GM18951 (cell line): ENCODE results near the gene MYZAP.

Experiments
- POLR2A ChIP-seq: IDR thresholded peaks from 4 replicates; pipeline ENCODE4 v1.6.1; 2011; ENCODE audit warnings: mild to moderate bottlenecking; ENCODE audit not compliant: insufficient read length, insufficient read depth; ENCODE audit errors: extremely low read depth
- in situ Hi-C: fragments of 300-500 bp; cut with MboI; formaldehyde crosslinking; loops from one replicate; pipeline ENCODE4 v1.12.0; 2022; ENCODE audit warnings: low sequenced_read_pairs, mixed read lengths, inconsistent platforms; ENCODE audit not compliant: unreplicated experiment

MYZAP gene

GRCh38 chr15:57626713-57627440, 35.2 kb downstream of the MYZAP start:
- in situ Hi-C loops: no loop called here
- TF ChIP-seq POLR2A: no peak

- in situ Hi-C loops: no loop called here
- no peak for TF ChIP-seq POLR2A
These were observed 39.8 kb downstream of the MYZAP start for GRCh38 chr15:57631386-57632110.

GRCh38 chr15:57634290-57634689, 42.6 kb downstream of the MYZAP start:
- in situ Hi-C loops: no loop called here
- TF ChIP-seq POLR2A: no peak

GRCh38 chr15:57635300-57635909, 43.7 kb downstream of the MYZAP start:
- in situ Hi-C loops: no loop called here

GRCh38 chr15:57637846-57638245, 46.1 kb downstream of the MYZAP start:
- in situ Hi-C loops: no loop called here
- TF ChIP-seq POLR2A: no peak

More at GRCh38 chr15:57635300-57635909, 43.7 kb downstream of the MYZAP start:
- TF ChIP-seq POLR2A: no peak

GRCh38 chr15:57639306-57639705, 47.6 kb downstream of the MYZAP start:
- in situ Hi-C loops: no loop called here
- no peak for TF ChIP-seq POLR2A

GRCh38 chr15:57640930-57641682, 49.4 kb downstream of the MYZAP start:
- TF ChIP-seq POLR2A: no peak
- in situ Hi-C loops: no loop called here

GRCh38 chr15:57643826-57644225, 52.1 kb downstream of the MYZAP start:
- TF ChIP-seq POLR2A: no peak
- in situ Hi-C loops: no loop called here

- in situ Hi-C loops: no loop called here
- no peak for TF ChIP-seq POLR2A
These were observed 54.4 kb downstream of the MYZAP start for GRCh38 chr15:57646087-57646486.

GRCh38 chr15:57647071-57647790, 55.5 kb downstream of the MYZAP start:
- in situ Hi-C loops: no loop called here

GRCh38 chr15:57647791-57648130, 56.1 kb downstream of the MYZAP start:
- TF ChIP-seq POLR2A: no peak
- in situ Hi-C loops: no loop called here

More at GRCh38 chr15:57647071-57647790, 55.5 kb downstream of the MYZAP start:
- TF ChIP-seq POLR2A: no peak

- in situ Hi-C loops: no loop called here
- TF ChIP-seq POLR2A: no peak
These were observed 57.4 kb downstream of the MYZAP start for GRCh38 chr15:57649138-57649537.
